Body of pancreas (tissue), 4 donors: ENCODE measurements around the gene SNAPC5. TPM values are rescaled to one million over a fixed set of nuclear protein-coding genes. Genes with fewer than 3 reads are reported as not detected.
"Not testable (repeated sequence)": the region's sequence is repeated elsewhere in the genome, so short reads cannot be mapped to it uniquely, and the experiment has no call there.

Source experiments
- ATAC-seq: fragments of 150-250 bp; one replicate; pipeline ENCODE4 v1.9.1; 2016
- DNase-seq, 4 donors: peaks; one replicate each; pipeline ENCODE4 v3.0.0-alpha.2; 2019
- H3K27ac ChIP-seq, 4 donors: fragments of 200-600 bp; sonication (generic); 1 replicate in 3 of 4; 2 replicates in 1 of 4; pipeline versions ENCODE4 v1.5.1 to v1.6.1; 2016 to 2019; ENCODE audit warnings: mild to moderate bottlenecking in 1 of 4, mixed read lengths in 1 of 4, moderate library complexity in 1 of 4
- H3K27me3 ChIP-seq, 2 donors: fragments of 200-600 bp; sonication (generic); one replicate each; pipeline ENCODE4 v1.6.0; 2016; ENCODE audit warnings: mild to moderate bottlenecking in 1 of 2
- H3K36me3 ChIP-seq, 2 donors: fragments of 200-600 bp; sonication (generic); replicated peaks in 1 of 2; 2 replicates each; pipeline ENCODE4 v1.5.1; 2016; ENCODE audit warnings: low read depth in 2 of 2; ENCODE audit not compliant: insufficient read depth in 1 of 2
- H3K4me1 ChIP-seq: fragments of 200-600 bp; sonication (generic); one replicate; pipeline ENCODE4 v1.6.0; 2016
- H3K4me3 ChIP-seq, 2 donors: fragments of 200-600 bp; sonication (generic); 1 replicate in 1 of 2; 2 replicates in 1 of 2; pipeline ENCODE4 v1.5.1; 2016 to 2019
- H3K9me3 ChIP-seq, 3 donors: fragments of 200-600 bp; sonication (generic); 1 replicate in 2 of 3; 2 replicates in 1 of 3; pipeline ENCODE4 v1.5.1; 2016
- POLR2A ChIP-seq, 3 donors: fragments of 450-650 bp; IDR thresholded peaks; one replicate each; pipeline ENCODE4 v1.6.1; 2016; ENCODE audit warnings: antibody characterized with exemption in 3 of 3, mild to moderate bottlenecking in 2 of 3
- WGBS, 2 donors: methylation state at CpG; one replicate each; pipeline ENCODE4 v1.1.5; 2017; 5-methylcytosine and 5-hydroxymethylcytosine counted together
- intact Hi-C: fragments of 100-400 bp; cut with DNase I; formaldehyde crosslinking; loops from one replicate; pipeline ENCODE4 v1.15.1; 2023
- total RNA-seq, 2 donors: library from RNA; depleted of rRNA; stranded (reverse); fragments of >200 nt; gene quantifications; one replicate each; pipeline ENCODE4 v1.1.0, GENCODE V29; 2016
- TF ChIP-seq, protein P1 (sequence below), 7 experiments: fragments of 450-650 bp in 4 of 7; fragments of 200-600 bp in 3 of 7; sonication (generic) in 3 of 7; IDR thresholded peaks; one replicate each; pipeline ENCODE4 v1.5.1; 2016 to 2019; ENCODE audit warnings: antibody characterized with exemption in 7 of 7

Gene SNAPC5
- total RNA-seq, 2 donors from 2014 or later, result 13.5 to 14.5 TPM

DNA sequence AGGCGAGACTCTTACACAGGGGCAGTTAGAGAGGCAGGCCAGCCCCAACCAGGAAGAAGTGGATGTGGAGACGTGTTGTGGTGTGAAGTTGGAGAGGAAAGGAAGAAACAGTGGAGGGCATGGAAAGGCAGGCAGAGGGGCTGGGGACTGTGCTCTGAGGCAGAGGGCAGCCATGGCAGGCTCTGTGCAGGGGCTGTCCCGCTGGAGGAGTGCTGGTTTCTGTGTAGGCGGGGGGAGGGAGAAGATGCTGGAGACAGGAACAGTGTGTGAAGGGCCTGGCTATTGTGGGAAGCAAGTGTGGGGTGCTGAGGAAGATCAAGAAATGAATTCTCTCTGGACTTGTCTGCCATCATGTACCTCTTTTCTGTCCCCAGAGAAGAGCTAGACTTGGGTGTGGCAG is 21.0 kb downstream of the SNAPC5 start:
- Histone ChIP-seq H3K27me3 (no peaks in the 10 kb centered on the region), H3K36me3 (no peaks in the 10 kb centered on the region), H3K4me3 (no peak overlapping the region), H3K27ac (no peak overlapping the region), H3K9me3 (no peaks in the 10 kb centered on the region), H3K4me1 (no peaks in the 10 kb centered on the region)
- TF ChIP-seq, protein P1, sequence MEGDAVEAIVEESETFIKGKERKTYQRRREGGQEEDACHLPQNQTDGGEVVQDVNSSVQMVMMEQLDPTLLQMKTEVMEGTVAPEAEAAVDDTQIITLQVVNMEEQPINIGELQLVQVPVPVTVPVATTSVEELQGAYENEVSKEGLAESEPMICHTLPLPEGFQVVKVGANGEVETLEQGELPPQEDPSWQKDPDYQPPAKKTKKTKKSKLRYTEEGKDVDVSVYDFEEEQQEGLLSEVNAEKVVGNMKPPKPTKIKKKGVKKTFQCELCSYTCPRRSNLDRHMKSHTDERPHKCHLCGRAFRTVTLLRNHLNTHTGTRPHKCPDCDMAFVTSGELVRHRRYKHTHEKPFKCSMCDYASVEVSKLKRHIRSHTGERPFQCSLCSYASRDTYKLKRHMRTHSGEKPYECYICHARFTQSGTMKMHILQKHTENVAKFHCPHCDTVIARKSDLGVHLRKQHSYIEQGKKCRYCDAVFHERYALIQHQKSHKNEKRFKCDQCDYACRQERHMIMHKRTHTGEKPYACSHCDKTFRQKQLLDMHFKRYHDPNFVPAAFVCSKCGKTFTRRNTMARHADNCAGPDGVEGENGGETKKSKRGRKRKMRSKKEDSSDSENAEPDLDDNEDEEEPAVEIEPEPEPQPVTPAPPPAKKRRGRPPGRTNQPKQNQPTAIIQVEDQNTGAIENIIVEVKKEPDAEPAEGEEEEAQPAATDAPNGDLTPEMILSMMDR (IDR thresholded peaks at IDR 0.05), result no peak
- no peak for TF ChIP-seq POLR2A (IDR thresholded peaks at IDR 0.05)
- DNase-seq (no peak), ATAC-seq (no peak)
- 92 to 94% methylated on average over 4 of the region's 4 CpGs for WGBS, 2 donors
- intact Hi-C loops, result no loop called here

- Histone ChIP-seq H3K27me3 (no peaks in the 10 kb centered on the region), H3K4me1 (no peaks in the 10 kb centered on the region), H3K4me3 (no peak overlapping the region), H3K36me3 (no peaks in the 10 kb centered on the region), H3K9me3 (no peaks in the 10 kb centered on the region), H3K27ac (no peak overlapping the region)
- TF ChIP-seq POLR2A (IDR thresholded peaks at IDR 0.05), result no peak
- TF ChIP-seq, protein P1 (IDR thresholded peaks at IDR 0.05), result no peak
- DNase-seq, result no peak
- 94% methylated on average over 3 of the region's 3 CpGs for WGBS, 2 donors
- intact Hi-C loops, result no loop called here
- ATAC-seq, result no peak
Measured at GRCh38 chr15:66474963-66475362, 22.6 kb downstream of the SNAPC5 start.

DNA sequence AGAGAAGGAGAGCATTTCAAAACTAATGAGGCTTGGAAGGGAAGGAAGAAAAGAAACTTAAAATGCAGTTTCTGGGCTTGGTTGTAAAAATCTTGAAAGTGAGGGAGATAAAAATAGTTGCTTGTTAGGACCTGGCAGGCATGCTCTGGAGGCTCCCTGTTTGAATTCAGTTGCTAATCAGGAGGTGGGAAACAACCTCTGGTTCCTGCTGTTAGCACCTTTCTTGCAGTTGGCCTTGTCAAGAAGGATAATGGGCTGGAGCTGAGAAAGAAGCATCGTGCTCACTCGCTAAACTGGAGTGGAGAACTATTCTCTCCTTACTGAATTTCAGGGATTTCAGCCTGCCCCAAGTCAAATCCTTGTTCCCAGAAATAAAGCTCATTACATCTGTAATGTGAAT is 23.4 kb downstream of the SNAPC5 start:
- intact Hi-C loops, result no loop called here
- ATAC-seq, result no peak

DNA sequence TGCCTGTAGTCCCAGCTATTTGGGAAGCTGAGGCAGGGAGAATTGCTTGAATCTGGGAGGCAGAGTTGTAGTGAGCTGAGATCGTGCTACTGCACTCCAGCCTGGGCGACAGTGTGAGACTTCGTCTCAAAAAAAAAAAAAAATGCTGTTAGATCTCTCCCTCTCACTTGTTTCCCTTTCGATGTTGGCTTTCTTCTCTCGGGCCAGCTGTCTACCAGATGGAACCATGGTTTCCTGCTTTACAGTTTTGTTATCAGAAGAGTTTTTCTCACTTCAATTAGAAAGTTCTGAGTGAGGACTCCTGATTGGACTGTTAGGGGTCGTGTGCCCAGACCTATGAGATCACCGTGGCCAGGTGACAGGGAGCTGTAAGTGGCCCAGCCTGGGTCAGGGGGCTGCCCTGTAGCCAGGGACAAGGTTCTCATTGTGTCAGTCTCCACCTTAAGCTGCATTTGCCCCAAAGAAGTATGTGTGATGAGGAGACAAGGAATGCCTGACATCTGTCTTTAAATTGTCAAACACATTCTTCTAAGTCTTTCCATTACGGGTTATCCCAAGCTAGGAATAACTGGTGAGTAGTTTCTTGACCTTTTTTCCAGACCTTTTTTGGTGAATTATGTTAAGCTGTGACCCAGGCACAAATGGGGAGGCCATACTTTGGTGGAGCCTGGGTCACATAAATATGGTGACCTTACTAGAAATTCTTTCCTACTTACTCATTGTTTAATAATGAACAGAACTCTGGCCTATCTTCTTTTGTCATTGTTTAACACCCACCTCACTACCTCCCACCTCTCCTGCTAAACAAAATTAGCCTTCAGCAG is 25.2 kb downstream of the SNAPC5 start:
- no peaks in the 10 kb centered on the region for H3K36me3 ChIP-seq
- H3K27ac ChIP-seq, result peak overlapping the region in 3 of 4 donors; percentile 24 to 64 (median 54)
- H3K4me3 ChIP-seq, result no peak overlapping the region
- ATAC-seq (peak; percentile 62), DNase-seq (no peak)
- 67 to 84% methylated on average over 8 of the region's 8 CpGs for WGBS, 2 donors
- TF ChIP-seq, protein P1 (IDR thresholded peaks at IDR 0.05), result no peak
- TF ChIP-seq POLR2A (IDR thresholded peaks at IDR 0.05), result no peak
- no peaks in the 10 kb centered on the region for H3K27me3 ChIP-seq
- H3K4me1 ChIP-seq, result no peaks in the 10 kb centered on the region
- intact Hi-C loops, result no loop called here
- no peaks in the 10 kb centered on the region for H3K9me3 ChIP-seq

More for the DNA sequence above, 23.4 kb downstream of the SNAPC5 start:
- H3K36me3 ChIP-seq, result no peaks in the 10 kb centered on the region
- H3K4me3 ChIP-seq, result no peak overlapping the region
- no peak for DNase-seq
- H3K27me3 ChIP-seq, result no peaks in the 10 kb centered on the region
- 72 to 91% methylated on average over 2 of the region's 2 CpGs for WGBS, 2 donors
- H3K4me1 ChIP-seq, result no peaks in the 10 kb centered on the region
- no peaks in the 10 kb centered on the region for H3K9me3 ChIP-seq
- TF ChIP-seq POLR2A (IDR thresholded peaks at IDR 0.05), result no peak
- TF ChIP-seq, protein P1 (IDR thresholded peaks at IDR 0.05), result no peak
- H3K27ac ChIP-seq, result no peak overlapping the region

- H3K4me3 ChIP-seq, H3K36me3 ChIP-seq, H3K27me3 ChIP-seq, H3K4me1 ChIP-seq, DNase-seq, intact Hi-C loops, H3K9me3 ChIP-seq, ATAC-seq, H3K27ac ChIP-seq: not testable (repeated sequence)
- 85 to 87% methylated on average over 4 of the region's 4 CpGs for WGBS, 2 donors
Measured at GRCh38 chr15:66470825-66471224, 26.7 kb downstream of the SNAPC5 start.

- H3K9me3 ChIP-seq, intact Hi-C loops, H3K27ac ChIP-seq, H3K4me1 ChIP-seq, DNase-seq, ATAC-seq, H3K4me3 ChIP-seq, H3K27me3 ChIP-seq, H3K36me3 ChIP-seq: not testable (repeated sequence)
- WGBS, 2 donors, result 96 to 99% methylated on average over 11 of the region's 11 CpGs
Measured at GRCh38 chr15:66467162-66468040, 30.2 kb downstream of the SNAPC5 start.

- intact Hi-C loops, H3K27ac ChIP-seq, DNase-seq, H3K27me3 ChIP-seq, H3K9me3 ChIP-seq, H3K4me1 ChIP-seq, H3K4me3 ChIP-seq, ATAC-seq, H3K36me3 ChIP-seq: not testable (repeated sequence)
- 91 to 99% methylated on average over 6 of the region's 6 CpGs for WGBS, 2 donors
Measured at GRCh38 chr15:66465294-66465693, 32.3 kb downstream of the SNAPC5 start.
